Activated T-helper 1 cell treated with anti-CD3 and anti-CD28 coated beads, Interleukin-12 subunit alpha, Interleukin-12 subunit beta, Interleukin-2, Interleukin-4 antibody, amounts not matched to agents 30 ng/mL and 10 ng/mL and 1 ng/mL, durations not matched to agents 14 hours and 24 hours and 36 hours (primary cell): ENCODE results near the gene TPRN. TPM values are rescaled to one million over a fixed set of nuclear protein-coding genes. Genes with fewer than 3 reads are reported as not detected.

Experiments
- DNase-seq: peaks from one replicate; pipeline ENCODE4 v3.0.0; 2021; ENCODE audit warnings: low spot score
- H3K27ac Mint-ChIP-seq: one replicate; pipeline ENCODE4 v1.8.0; 2021; ENCODE audit warnings: mild to moderate bottlenecking, mixed read lengths
- H3K27me3 Mint-ChIP-seq: one replicate; pipeline ENCODE4 v1.8.0; 2022; ENCODE audit warnings: mild to moderate bottlenecking, moderate library complexity, mixed read lengths; ENCODE audit not compliant: insufficient read depth
- H3K36me3 Mint-ChIP-seq: one replicate; pipeline ENCODE4 v1.8.0; 2021; ENCODE audit warnings: low read depth, mixed read lengths
- H3K4me1 Mint-ChIP-seq: one replicate; pipeline ENCODE4 v1.8.0; 2021; ENCODE audit warnings: low read depth, mixed read lengths
- H3K4me3 Mint-ChIP-seq: one replicate; pipeline ENCODE4 v1.8.0; 2021; ENCODE audit warnings: mild to moderate bottlenecking, moderate library complexity, mixed read lengths
- H3K9me3 Mint-ChIP-seq: one replicate; pipeline ENCODE4 v1.8.0; 2021; ENCODE audit warnings: mixed read lengths
- intact Hi-C: fragments of 100-400 bp; cut with micrococcal nuclease; formaldehyde crosslinking; loops from one replicate; pipeline ENCODE4 v1.15.1; 2024
- total RNA-seq: library from RNA; stranded (reverse); gene quantifications from 2 replicates; pipeline ENCODE4 v1.2.3, GENCODE V29; 2022

Gene TPRN
- total RNA-seq, 1 donor from 2014 or later = 17.2 TPM

DNA sequence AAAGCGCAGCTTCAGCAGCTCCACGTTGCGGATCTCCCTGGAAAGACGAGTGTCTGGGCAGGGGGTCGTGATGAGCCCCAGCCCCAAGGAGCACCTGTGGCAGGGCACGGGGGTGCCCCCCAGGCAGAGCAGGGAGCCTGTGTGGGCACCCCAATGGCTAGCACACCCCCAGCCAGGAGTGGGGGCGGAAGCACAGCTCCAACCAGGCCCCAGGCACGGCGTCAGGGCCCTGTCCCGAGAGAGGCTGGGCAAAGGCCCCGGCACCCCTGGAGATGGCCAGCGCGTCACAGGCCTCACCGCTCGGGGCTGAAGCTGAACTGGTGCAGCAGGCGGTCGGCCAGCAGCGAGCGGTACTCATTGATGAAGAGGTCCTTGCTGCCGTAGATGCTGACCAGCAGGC, 20.1 kb downstream of the TPRN start:
- no peak overlapping the region for H3K4me3 Mint-ChIP-seq
- no peaks in the 10 kb centered on the region for H3K9me3 Mint-ChIP-seq

DNA sequence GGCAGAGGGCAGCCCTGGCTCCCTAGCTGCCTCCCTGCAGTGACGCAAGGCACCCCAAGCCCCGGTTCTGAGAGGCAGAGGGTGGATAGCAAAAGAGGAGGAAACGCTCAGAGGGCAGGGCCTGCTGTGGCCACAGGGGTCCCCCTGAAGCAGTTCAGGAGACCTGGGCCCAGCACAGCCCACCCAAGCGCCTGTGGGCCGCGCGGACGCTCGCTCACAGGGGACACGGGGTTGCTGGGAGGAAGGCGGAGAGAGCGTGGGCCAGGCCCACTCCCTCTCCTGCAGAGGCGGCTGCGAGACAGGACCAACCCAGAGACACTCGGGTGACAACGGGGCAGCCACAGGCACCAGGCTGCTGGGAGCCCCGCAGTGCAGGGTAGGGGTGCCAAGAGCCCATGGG, 20.8 kb downstream of the TPRN start:
- no peak overlapping the region for H3K4me3 Mint-ChIP-seq
- H3K36me3 Mint-ChIP-seq = peaks cover 14% of the 10 kb centered on the region
- no peaks in the 10 kb centered on the region for H3K27me3 Mint-ChIP-seq
- intact Hi-C loops = no loop called here
- no peak overlapping the region for H3K27ac Mint-ChIP-seq
- H3K9me3 Mint-ChIP-seq = no peaks in the 10 kb centered on the region
- no peak for DNase-seq
- H3K4me1 Mint-ChIP-seq = no peaks in the 10 kb centered on the region

More for the DNA sequence above, 20.1 kb downstream of the TPRN start:
- intact Hi-C loops = no loop called here
- Mint-ChIP-seq H3K36me3 (peaks cover 14% of the 10 kb centered on the region), H3K27ac (no peak overlapping the region), H3K27me3 (no peaks in the 10 kb centered on the region), H3K4me1 (no peaks in the 10 kb centered on the region)
- DNase-seq = no peak

DNA sequence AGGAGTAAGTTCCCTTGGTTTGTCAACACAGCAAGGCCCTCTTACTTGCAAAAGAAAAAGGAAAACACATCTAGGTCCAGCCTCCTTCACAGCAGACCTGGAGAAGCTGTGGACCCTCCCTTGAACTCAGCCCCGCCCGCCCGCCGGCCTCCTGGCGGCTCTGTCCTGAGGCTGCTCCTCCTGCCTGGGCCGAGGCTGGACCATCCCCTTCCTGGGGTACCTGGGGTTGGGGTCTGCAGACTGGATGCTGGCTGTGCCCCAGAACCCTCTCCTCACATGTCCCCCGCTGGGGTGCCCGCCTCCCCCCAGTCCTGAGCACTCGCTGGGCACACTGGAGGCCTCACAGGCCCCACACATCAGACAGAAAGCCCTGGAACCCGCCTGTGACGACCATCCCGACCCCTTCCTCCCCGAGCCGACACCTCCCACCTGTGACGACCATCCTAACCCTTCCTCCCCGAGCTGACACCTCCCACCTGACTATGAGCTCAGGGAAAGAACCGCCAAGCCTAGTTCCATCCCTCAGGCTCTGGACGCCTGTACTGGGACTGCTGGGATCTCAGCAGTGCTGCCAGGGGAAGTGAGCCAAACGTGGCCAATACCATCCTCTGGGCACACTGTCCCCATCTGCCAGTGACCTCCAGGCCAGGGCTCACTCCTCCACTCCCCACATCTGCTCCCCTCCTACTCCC, 21.5 kb downstream of the TPRN start:
- intact Hi-C loops = no loop called here
- H3K9me3 Mint-ChIP-seq = no peaks in the 10 kb centered on the region
- DNase-seq = no peak
- H3K4me1 Mint-ChIP-seq = no peaks in the 10 kb centered on the region
- no peak overlapping the region for H3K4me3 Mint-ChIP-seq
- H3K36me3 Mint-ChIP-seq = peaks cover 9% of the 10 kb centered on the region
- H3K27ac Mint-ChIP-seq = no peak overlapping the region
- no peaks in the 10 kb centered on the region for H3K27me3 Mint-ChIP-seq

DNA sequence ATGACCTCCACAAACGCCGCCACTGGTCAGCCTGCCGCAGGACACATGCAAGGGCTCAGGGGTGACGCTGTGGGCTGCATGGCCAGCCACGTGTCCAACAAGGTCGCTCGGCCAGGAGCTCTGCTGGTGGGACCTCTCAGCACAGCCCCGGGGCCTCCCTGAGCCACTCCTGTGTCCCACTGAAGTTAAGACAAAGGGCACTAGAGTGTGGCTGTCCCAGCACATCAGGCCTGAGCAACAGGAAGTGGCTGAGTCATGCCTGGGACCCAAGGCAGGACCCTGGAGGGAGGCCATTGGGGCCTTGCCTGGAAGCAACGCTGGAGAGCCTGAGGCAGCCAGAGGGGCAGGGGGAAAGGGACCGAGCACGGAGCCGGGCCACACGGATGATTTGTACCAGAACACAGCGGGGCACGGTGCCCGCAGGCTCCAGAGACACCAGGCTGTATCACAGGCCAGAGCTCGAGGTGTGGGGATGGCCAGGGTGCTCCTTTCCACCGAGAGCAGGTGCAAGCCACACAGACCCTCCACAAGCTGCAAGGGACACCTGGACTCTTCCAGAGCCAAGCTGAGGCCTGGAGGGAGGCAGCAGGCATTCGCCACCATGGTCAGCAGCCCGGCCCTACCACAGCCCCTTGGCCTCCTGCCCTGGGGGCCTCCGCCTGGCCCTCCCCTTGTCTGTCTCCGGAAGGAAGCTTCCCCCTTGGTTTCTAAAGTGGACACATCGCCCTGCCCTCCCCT, 22.2 kb downstream of the TPRN start:
- H3K9me3 Mint-ChIP-seq = no peaks in the 10 kb centered on the region
- intact Hi-C loops = no loop called here
- no peak overlapping the region for H3K27ac Mint-ChIP-seq
- no peak overlapping the region for H3K4me3 Mint-ChIP-seq
- peaks cover 7% of the 10 kb centered on the region for H3K36me3 Mint-ChIP-seq
- peaks cover 4% of the 10 kb centered on the region for H3K27me3 Mint-ChIP-seq
- no peak for DNase-seq
- no peaks in the 10 kb centered on the region for H3K4me1 Mint-ChIP-seq

DNA sequence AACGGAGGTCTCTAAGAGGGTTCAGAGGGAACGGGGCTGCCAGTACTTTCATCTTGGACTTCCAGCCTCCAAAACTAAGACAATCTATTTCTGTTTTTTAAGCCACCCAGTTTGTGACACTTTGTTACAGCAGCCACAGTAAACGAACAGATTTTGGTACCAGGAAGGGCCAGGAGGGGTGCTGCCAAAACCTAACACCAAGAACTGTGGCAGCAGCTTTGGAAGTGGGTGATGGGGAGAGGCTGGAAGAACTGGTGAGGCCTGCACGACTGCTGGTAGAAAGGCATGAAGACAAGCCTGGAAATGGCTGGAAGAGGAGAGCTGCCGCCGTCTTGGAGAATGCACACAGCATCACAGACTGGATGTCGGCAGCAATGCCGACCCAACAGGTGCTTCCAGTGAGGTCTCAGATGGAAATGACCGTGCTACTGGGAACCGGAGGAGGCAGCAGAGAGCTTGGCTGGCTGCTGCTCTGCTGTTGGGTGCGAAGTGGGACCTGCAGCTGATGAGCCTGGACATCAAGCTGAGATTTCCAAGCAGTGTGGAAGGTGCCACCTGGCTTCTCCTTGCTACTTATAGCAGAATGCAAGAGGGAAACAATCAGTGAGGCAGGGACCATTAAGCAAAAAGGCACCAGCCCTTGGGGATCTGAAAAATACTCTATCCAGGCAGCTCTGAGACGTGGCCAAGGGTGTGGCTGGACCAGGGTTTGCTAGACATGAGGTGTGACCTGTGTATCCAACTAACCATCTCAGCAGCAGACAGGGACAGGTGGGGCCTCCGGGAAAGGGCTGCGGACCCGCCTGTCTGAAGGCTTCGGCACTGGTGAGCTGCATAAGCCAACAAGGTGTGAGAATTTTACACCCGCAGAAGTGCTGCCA, 24.0 kb downstream of the TPRN start:
- no peak for DNase-seq
- Mint-ChIP-seq H3K27me3 (peaks cover 11% of the 10 kb centered on the region), H3K36me3 (peaks cover 3% of the 10 kb centered on the region), H3K9me3 (no peaks in the 10 kb centered on the region), H3K27ac (no peak overlapping the region), H3K4me3 (no peak overlapping the region), H3K4me1 (no peaks in the 10 kb centered on the region)
- intact Hi-C loops = no loop called here

DNA sequence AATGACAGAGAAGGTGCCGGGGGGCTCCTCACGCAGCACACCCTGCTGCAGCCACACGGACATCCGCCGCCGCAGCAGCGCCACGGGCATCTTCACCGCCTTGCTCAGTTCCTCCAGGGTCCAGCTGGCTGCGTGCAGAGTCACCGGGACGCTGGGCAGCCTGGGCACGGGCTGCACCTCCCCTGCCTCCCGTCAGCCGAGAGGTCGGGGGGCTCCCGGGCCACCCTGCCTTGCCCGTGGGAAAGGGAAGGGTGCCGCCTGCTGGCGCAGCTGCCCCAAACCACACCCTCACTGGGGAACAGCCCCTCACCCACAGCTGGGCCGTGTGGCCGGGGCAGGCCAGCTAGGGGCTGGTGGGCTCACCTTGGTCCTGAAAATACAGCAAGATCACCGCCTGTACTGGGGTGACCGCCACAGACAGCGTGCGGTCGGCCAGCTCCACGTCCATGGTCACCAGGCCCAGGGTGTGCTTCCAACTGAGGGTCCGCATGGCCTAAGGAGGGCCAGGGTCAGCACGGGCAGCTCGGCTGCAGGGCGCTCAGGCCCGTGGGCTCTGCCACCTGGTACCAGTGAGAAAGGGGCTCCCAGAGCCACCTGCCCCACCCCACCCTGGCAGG, 25.1 kb downstream of the TPRN start:
- Mint-ChIP-seq H3K27me3 (peaks cover 16% of the 10 kb centered on the region), H3K9me3 (no peaks in the 10 kb centered on the region), H3K27ac (no peak overlapping the region), H3K36me3 (peaks cover 3% of the 10 kb centered on the region), H3K4me1 (no peaks in the 10 kb centered on the region), H3K4me3 (no peak overlapping the region)
- intact Hi-C loops = no loop called here
- DNase-seq = no peak

DNA sequence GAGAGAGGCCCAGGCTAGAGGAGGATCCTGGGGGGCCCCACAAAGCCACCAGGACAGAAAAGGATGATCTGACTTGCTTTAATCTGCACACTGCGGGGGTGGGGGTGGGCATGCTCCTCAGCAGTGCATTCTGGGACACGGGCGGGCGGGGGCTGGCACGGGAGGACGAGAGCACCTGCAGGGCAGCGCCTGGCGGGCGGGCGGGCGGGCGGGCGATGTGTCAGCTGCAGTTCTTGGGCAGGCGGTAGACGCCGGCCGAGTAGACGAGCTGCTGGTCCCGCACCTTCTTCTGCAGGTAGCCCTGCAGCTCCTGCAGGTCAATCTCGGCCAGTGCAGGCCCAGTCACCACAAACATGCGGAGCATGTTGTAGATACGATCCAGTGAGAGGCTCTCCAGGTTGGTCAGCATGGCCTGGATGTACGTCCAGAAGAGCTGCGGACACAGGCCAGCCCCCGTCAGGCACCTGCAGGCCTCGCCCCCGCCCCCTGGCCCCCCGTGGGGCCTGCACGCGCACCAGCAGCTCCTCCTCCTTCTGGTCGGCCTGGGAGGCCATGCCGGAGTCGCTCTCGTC, 25.7 kb downstream of the TPRN start:
- peaks cover 17% of the 10 kb centered on the region for H3K27me3 Mint-ChIP-seq
- H3K4me1 Mint-ChIP-seq = no peaks in the 10 kb centered on the region
- H3K9me3 Mint-ChIP-seq = no peaks in the 10 kb centered on the region
- no peak overlapping the region for H3K27ac Mint-ChIP-seq
- peaks cover 3% of the 10 kb centered on the region for H3K36me3 Mint-ChIP-seq
- no peak for DNase-seq
- intact Hi-C loops = no loop called here
- H3K4me3 Mint-ChIP-seq = no peak overlapping the region

DNA sequence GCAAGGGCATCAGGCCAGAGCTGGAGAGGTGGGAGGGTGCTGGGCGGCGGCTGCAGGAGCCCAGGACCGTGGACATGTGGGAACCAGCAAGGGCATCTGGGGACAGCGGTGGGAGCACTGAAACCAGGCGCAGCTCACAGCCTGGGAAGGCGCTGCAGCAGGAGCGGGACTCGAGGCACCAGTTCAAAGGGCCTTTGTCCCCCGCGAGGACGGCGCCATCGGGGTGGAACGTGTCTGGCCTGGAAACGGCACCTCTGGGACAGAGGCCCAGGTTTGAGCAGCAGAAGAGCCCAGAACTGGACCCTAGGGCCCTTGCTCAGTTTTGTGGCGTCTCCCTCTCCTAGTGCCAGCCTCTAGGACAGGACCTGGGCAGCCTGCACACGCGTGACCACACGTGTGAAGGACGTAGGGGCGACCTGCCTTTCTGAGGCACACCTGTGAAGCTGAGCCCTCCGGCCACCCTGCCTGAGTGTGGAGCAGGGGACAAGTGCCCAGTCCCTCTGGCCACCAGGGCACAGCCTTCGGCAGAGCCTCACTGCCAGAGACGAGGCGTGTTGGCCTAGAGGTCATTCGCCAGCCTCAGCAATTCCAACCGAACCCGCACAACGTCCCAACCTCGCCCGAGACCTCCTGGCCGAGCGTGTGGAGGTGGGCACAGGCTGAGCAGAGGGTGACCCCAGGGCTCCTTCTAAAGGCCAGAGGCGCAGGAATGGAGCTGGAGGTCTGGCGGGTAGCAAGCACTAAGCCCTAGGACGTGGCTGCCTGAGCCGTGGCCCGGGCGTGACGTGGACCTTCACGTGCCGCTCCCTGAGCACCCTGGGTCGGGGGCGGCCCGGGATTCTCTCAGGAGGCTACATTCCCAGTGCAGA, 26.5 kb downstream of the TPRN start:
- Mint-ChIP-seq H3K4me3 (no peak overlapping the region), H3K9me3 (no peaks in the 10 kb centered on the region), H3K4me1 (no peaks in the 10 kb centered on the region), H3K27ac (no peak overlapping the region), H3K27me3 (peaks cover 17% of the 10 kb centered on the region), H3K36me3 (peaks cover 3% of the 10 kb centered on the region)
- intact Hi-C loops = no loop called here
- no peak for DNase-seq

DNA sequence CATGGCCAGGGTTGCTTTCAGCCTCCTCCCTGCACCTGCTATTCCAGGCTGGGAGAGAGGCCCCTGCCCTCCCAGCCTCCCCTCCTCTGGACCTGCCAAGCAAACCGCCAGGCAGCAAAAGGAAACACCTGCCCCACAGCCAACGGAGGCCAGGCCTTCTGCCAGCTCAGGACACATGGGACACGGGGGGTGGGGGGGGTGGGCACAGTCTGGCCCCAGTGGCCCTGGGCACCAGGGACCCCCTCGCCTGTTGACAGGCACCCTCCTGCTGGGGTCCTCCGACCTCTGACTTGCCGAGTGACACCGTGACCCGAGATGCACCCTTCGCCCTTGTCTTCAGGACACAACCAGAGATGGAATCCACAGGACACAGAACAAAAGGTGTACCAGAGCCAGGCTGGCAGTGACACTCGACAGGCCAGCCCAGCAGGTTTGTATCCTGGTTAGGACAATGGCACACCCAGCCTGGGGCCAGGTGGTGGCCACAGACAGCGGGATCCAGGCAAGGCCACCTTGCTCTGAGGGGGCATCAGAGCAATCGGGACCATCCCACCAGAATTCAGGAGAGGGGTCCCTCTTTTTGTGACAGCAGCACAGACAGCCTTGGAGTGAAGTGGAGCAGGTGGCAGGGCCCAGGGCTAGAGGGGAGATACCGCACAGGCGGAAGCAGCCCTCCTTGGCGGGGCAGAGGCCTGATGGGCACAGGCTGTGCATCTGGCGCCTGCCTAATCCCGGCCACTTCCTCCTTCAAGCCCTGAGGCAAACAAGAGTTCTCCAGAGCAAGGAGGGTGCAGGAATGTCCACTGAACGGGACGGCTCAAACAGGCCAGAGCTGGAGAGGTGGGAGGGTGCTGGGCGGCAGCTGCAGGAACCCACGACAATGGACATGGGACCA, 27.4 kb downstream of the TPRN start:
- Mint-ChIP-seq H3K27ac (no peak overlapping the region), H3K4me1 (no peaks in the 10 kb centered on the region), H3K27me3 (peaks cover 19% of the 10 kb centered on the region), H3K4me3 (no peak overlapping the region), H3K36me3 (peaks cover 3% of the 10 kb centered on the region), H3K9me3 (no peaks in the 10 kb centered on the region)
- no peak for DNase-seq
- intact Hi-C loops = no loop called here

DNA sequence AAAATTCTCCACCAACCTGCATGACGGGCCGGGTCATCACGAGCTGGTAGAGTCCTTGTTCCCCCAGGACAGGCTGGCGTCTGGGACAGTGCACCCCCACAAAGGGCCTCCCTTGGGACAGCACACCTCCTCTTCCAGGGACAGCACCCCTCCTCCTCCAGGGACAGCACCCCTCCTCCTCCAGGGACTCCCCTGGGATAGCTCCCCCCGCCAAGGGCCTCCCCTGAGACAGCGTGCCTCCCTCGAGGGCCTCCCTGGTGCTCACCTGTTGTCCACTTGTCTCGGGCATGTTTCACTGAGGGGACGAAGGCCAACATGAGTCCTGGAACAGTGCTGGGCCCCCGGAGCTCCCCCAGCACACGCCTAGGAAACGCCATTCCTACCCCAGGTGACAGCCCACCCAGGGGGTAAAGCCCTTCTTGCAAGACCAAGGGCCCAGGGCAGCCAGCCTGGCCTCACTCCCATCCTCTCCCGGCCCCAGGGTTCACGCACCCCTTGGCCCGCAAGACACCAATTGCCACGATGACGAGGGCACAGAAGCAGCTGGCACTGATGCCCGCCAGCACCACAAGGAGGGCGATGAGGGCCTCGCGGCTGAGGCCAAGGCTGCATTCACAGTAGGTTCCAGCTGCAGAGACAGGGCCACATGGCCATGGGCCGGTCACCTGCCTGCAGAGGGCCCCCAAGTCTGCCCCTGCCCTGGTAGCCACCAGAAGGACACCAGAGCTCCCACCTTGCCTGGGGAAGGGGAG, 29.2 kb downstream of the TPRN start:
- Mint-ChIP-seq H3K9me3 (no peaks in the 10 kb centered on the region), H3K36me3 (peaks cover 2% of the 10 kb centered on the region), H3K27ac (no peak overlapping the region), H3K27me3 (peaks cover 25% of the 10 kb centered on the region), H3K4me3 (no peak overlapping the region), H3K4me1 (no peaks in the 10 kb centered on the region)
- intact Hi-C loops = no loop called here
- DNase-seq = no peak
